Measurements from ENCODE around the gene OSBPL1A. TPM values are rescaled to one million over a fixed set of nuclear protein-coding genes. Genes with fewer than 3 reads are reported as not detected.
"Not testable (repeated sequence)": the region's sequence is repeated elsewhere in the genome, so short reads cannot be mapped to it uniquely, and the experiment has no call there.

OSBPL1A gene
- total and polyA plus RNA-seq, 2 of the 8 experiments (the other 6 are each of a cell fraction or from before 2014, with no cell fraction given): 53.2 to 74.9 TPM

GRCh38 chr18:24376531-24376930 lies 21.1 kb downstream of the OSBPL1A start:
- H2BK20ac ChIP-seq (ENCODE audit: low read length); H3K4me2 ChIP-seq (ENCODE audit: insufficient read depth in 1 of 2, low read depth in 2 of 2, low read length in 2 of 2); H4K5ac ChIP-seq (ENCODE audit: insufficient read length, low read depth, low read length); H4K20me1 ChIP-seq (replicated peaks in 1 of 2; ENCODE audit: control insufficient read depth in 1 of 2, insufficient read depth in 2 of 2, low read length in 2 of 2); H3K18ac ChIP-seq (ENCODE audit: extremely low read depth, low read length); H4K91ac ChIP-seq (replicated peaks; ENCODE audit: insufficient read length, low read length); H3K56ac ChIP-seq (replicated peaks; ENCODE audit: insufficient read length, low read depth, low read length); H3K27ac ChIP-seq (ENCODE audit: low read depth, low read length); H2BK120ac ChIP-seq (replicated peaks; ENCODE audit: low read depth, low read length); H3K9me3 ChIP-seq (ENCODE audit: insufficient read depth in 2 of 2, low read depth in 1 of 2, low read length in 1 of 2); H3K4me3 ChIP-seq (ENCODE audit: extremely low read depth in 1 of 4, insufficient read depth in 2 of 4, low read depth in 3 of 4, low read length in 4 of 4); H3K23me2 ChIP-seq (ENCODE audit: low read depth, low read length); H2AFZ ChIP-seq (ENCODE audit: low read length); H2BK15ac ChIP-seq (ENCODE audit: low read length); FAIRE-seq; H2AK5ac ChIP-seq (ENCODE audit: low read depth, low read length); H3K14ac ChIP-seq (ENCODE audit: insufficient read length); H3K9ac ChIP-seq (replicated peaks in 1 of 4; ENCODE audit: extremely low read depth in 1 of 4, low read depth in 3 of 4, low read length in 3 of 4); H3K23ac ChIP-seq (ENCODE audit: insufficient read length); H4K8ac ChIP-seq (ENCODE audit: extremely low read depth, insufficient read depth, low read length); H3K27me3 ChIP-seq (replicated peaks in 1 of 4; ENCODE audit: control insufficient read depth in 3 of 4, extremely low read depth in 1 of 4, insufficient read depth in 3 of 4, low read length in 3 of 4); H2BK5ac ChIP-seq (ENCODE audit: low read depth, low read length); H3K79me1 ChIP-seq (ENCODE audit: low read depth, low read length); H3K4ac ChIP-seq (replicated peaks; ENCODE audit: insufficient read length, low read depth, low read length); H2BK12ac ChIP-seq (ENCODE audit: low read depth, low read length): not testable (repeated sequence)
- POLR2A ChIA-PET (ENCODE audit: partially characterized antibody): interaction anchor here (1.3 to 1.7 kb wide), 2 partner anchors 10 to 15 kb away, joined by 3 to 4 read pairs; no protein-coding TSS in a partner anchor
- WGBS, 2 experiments (ENCODE audit: extremely low coverage in 1 of 2, insufficient coverage in 1 of 2, insufficient read length in 1 of 2, insufficient replicate concordance in 2 of 2, low coverage in 1 of 2, low lambda C conversion rate in 2 of 2, missing lambda C conversion rate in 1 of 2): 97% methylated on average over 22 of the region's 23 CpGs; no CpG with 5 or more reads in 1 of the 2 experiments
- peak in 1 of 2 experiments; percentile 42 for DNase-seq (ENCODE audit: low read depth in 1 of 2, low spot score in 2 of 2)
- Histone ChIP-seq H3K79me2 (ENCODE audit: control insufficient read depth in 1 of 2, insufficient read depth in 2 of 2, low read length in 2 of 2) (peaks cover 0 to 25% of the 10 kb centered on the region in 2 experiments; a peak in 2 of 4 replicates), H3K4me1 (replicated peaks in 1 of 4; ENCODE audit: control insufficient read depth in 3 of 4, insufficient read depth in 4 of 4, low read length in 3 of 4) (peaks cover 4 to 16% (median 14%) of the 10 kb centered on the region in 4 experiments), H3K36me3 (ENCODE audit: control insufficient read depth in 2 of 4, insufficient read depth in 4 of 4, low read length in 3 of 4) (peaks cover 0 to 29% (median 12%) of the 10 kb centered on the region in 4 experiments; a peak in 4 of 8 replicates)
- CTCF ChIA-PET (ENCODE audit: partially characterized antibody): interaction anchor here (1.1 to 2.0 kb wide), 2 partner anchors 15 to 36 kb away, joined by 4 to 7 read pairs; no protein-coding TSS in a partner anchor
